ENCODE results near the gene MGME1.
A peak's percentile ranks its signal among the peaks of the same experiment; 100 is the strongest.

Gene MGME1, protein sequence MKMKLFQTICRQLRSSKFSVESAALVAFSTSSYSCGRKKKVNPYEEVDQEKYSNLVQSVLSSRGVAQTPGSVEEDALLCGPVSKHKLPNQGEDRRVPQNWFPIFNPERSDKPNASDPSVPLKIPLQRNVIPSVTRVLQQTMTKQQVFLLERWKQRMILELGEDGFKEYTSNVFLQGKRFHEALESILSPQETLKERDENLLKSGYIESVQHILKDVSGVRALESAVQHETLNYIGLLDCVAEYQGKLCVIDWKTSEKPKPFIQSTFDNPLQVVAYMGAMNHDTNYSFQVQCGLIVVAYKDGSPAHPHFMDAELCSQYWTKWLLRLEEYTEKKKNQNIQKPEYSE

DNA sequence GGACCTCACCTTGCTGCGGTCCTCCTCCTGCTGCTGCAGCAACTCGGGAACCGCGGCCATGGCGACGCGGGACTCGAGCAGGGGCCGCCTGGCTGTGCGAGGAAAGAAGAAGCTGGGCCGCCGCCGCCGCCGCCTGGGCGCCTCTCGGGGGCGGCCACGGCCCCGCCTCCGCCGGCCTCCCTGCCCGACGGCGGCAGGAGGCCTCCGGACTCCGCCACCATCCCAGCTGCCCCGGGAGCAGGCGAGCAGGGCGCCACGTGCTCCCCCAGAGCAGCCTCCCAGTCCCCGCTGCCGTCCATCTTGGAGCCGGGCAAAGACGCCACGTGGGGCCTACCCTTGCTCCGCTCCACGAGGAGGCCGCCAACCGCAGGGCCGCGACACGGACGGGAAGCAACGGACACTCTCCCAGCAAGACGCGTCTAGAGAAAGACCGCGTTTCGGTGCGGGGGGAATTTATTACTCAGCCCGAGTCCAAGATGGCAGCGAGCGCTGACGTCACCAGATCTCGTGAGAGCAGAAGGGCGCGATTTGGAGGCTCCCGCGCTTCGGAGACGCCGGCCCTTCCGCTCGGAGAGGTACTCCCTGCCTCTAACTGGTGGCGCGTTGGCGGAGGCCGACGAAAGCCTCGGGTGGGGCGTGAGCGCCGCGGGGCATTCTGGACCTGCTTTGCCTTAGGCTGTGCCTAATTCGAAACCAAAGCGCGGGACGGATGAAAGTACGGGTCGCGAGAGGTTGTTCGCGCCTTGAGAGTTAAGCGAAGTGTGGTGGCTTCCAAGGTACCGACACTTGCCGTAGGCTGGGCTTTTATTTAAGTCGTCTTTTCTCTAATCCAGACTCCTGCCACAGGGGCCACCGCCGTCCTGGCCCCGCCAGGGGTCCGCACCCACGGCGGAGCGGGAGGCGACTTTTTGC is at the start of gene MGME1, which contains the start of gene SNX5:
TSS of gene MGME1 (plus strand) at position 653 of the 912 bp plus-strand sequence. CDS start 842 bp downstream, outside the sequence.
TSS of gene SNX5 (minus strand) at position 429 of the 912 bp plus-strand sequence. CDS start at position 60, 369 bp downstream.
- Histone ChIP-seq H3K27me3 (ENCODE audit: control insufficient read depth, insufficient read depth, low read length) (no peaks in the 10 kb centered on the region), H3K27ac (ENCODE audit: low read depth, low read length) (peak within 1 kb of the TSS; percentile 100), H3K9me3 (ENCODE audit: control insufficient read depth, insufficient read depth, low read length) (no peaks in the 10 kb centered on the region), H3K9ac (ENCODE audit: low read depth, low read length) (peak within 1 kb of the TSS; percentile 99), H3K4me3 (ENCODE audit: low read depth, low read length) (peak within 1 kb of the TSS; percentile 79), H3K4me1 (ENCODE audit: control insufficient read depth, insufficient read depth, low read length) (peaks cover 48% of the 10 kb centered on the region), H3K36me3 (ENCODE audit: control insufficient read depth, insufficient read depth, low read length) (peaks cover 59% of the 10 kb centered on the region)

DNA sequence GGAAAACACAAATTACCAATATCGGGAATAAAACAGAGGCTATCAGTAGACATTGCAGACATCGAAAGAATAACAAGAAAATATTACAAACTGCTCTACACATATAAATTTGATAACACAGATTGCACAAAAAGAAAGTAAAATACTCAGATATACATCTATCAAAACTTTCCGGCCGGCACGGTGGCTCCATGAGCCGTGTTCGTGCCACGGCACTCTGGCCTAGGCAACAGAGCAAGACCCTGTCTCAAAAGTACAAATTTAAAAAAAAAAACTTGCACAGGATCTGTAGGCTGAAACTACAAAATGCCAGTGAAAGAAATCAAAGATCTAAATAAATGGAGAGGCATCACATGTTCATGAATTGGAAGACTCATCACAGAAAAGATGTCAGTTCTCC is 49.7 kb upstream of the MGME1 start:
- Histone ChIP-seq H3K4me1 (ENCODE audit: control insufficient read depth, insufficient read depth, low read length) (no peaks in the 10 kb centered on the region), H3K9ac (ENCODE audit: low read depth, low read length) (no peak overlapping the region), H3K36me3 (ENCODE audit: control insufficient read depth, insufficient read depth, low read length) (no peaks in the 10 kb centered on the region), H3K9me3 (ENCODE audit: control insufficient read depth, insufficient read depth, low read length) (no peaks in the 10 kb centered on the region), H3K27me3 (ENCODE audit: control insufficient read depth, insufficient read depth, low read length) (no peaks in the 10 kb centered on the region), H3K4me3 (ENCODE audit: low read depth, low read length) (no peak overlapping the region), H3K27ac (ENCODE audit: low read depth, low read length) (no peak overlapping the region)

DNA sequence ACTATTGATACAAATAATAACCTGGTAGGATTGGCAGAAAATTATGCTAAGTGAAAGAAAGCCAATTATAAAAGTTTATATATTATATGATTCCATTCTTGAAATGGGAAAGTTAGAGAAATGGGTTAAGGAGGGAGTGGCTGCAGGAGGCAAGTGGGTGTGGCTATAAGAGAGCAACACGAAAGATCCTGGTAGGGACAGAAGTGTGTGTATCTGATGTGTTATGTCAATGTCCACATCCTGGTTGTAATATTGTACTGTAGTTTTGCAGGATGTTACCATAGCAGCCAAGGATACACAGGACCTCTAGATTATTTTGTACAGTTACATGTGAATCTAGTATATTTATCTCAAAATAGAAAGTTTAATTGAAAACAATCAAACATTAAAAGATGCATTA is 47.0 kb upstream of the MGME1 start:
- Histone ChIP-seq H3K4me1 (ENCODE audit: control insufficient read depth, insufficient read depth, low read length) (no peaks in the 10 kb centered on the region), H3K36me3 (ENCODE audit: control insufficient read depth, insufficient read depth, low read length) (no peaks in the 10 kb centered on the region), H3K9me3 (ENCODE audit: control insufficient read depth, insufficient read depth, low read length) (no peaks in the 10 kb centered on the region), H3K9ac (ENCODE audit: low read depth, low read length) (no peak overlapping the region), H3K4me3 (ENCODE audit: low read depth, low read length) (no peak overlapping the region), H3K27me3 (ENCODE audit: control insufficient read depth, insufficient read depth, low read length) (no peaks in the 10 kb centered on the region), H3K27ac (ENCODE audit: low read depth, low read length) (no peak overlapping the region)

DNA sequence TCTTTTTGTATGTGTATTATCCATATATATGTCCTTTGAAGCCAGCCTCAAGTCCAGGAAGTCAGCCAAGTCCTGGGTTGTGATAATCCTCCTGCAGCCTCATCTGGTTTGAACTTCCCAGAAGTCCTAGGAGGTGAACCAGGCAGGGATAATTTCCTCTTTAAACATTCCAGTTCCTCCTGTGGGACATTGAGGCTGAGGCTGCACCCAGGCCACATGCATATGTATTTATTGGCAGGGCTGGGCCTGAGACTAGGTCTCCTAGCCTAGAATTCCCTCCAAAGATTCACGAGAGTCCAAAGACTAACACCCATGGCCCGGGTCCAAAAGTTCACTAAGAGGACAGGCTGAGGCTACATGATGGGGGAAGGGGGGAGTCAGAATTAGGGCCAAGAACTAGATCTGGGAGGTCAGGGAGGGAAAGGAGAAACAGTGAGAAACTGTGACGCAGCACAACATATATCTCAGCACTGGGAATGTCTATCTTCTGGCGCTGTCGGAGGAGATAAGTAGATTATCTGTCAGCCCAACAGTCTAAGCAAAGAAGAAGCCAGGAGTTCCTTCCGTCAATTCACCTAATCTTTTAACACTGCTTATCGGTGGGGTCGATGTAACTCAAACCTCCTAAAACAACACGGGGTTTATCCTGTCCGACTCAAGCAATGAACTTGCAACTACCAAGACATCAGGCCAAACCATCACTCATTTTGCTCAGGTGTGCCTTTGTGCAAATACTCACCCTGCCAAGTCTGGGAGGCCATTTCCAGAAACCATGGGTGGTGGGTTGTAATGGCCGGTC is 43.5 kb upstream of the MGME1 start:
- Histone ChIP-seq H3K4me1 (ENCODE audit: control insufficient read depth, insufficient read depth, low read length) (no peaks in the 10 kb centered on the region), H3K9ac (ENCODE audit: low read depth, low read length) (no peak overlapping the region), H3K4me3 (ENCODE audit: low read depth, low read length) (no peak overlapping the region), H3K27ac (ENCODE audit: low read depth, low read length) (peak overlapping the region; percentile 2), H3K27me3 (ENCODE audit: control insufficient read depth, insufficient read depth, low read length) (no peaks in the 10 kb centered on the region), H3K36me3 (ENCODE audit: control insufficient read depth, insufficient read depth, low read length) (no peaks in the 10 kb centered on the region), H3K9me3 (ENCODE audit: control insufficient read depth, insufficient read depth, low read length) (no peaks in the 10 kb centered on the region)

DNA sequence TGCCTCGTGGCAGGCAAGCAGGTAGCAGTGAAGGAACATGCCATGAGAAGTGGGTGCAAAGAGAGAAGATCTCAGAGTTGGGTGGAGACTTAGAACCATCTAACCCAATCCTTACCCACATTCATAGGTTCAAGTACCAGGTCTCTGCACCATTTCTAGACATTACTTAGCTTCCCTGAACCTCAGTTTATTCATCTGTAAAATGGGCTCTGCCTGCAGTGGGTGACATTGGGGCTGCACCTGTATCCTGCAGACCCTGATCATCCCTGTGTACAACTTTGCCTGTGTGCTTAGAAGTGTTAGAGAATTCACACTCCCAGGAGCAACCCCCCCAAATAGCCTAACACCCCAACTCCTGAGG is 42.9 kb upstream of the MGME1 start:
- H3K27me3 ChIP-seq (ENCODE audit: control insufficient read depth, insufficient read depth, low read length), result no peaks in the 10 kb centered on the region
- no peaks in the 10 kb centered on the region for H3K9me3 ChIP-seq (ENCODE audit: control insufficient read depth, insufficient read depth, low read length)
- H3K27ac ChIP-seq (ENCODE audit: low read depth, low read length), result no peak overlapping the region
- no peaks in the 10 kb centered on the region for H3K36me3 ChIP-seq (ENCODE audit: control insufficient read depth, insufficient read depth, low read length)
- H3K4me1 ChIP-seq (ENCODE audit: control insufficient read depth, insufficient read depth, low read length), result no peaks in the 10 kb centered on the region
- H3K9ac ChIP-seq (ENCODE audit: low read depth, low read length), result no peak overlapping the region
- no peak overlapping the region for H3K4me3 ChIP-seq (ENCODE audit: low read depth, low read length)

DNA sequence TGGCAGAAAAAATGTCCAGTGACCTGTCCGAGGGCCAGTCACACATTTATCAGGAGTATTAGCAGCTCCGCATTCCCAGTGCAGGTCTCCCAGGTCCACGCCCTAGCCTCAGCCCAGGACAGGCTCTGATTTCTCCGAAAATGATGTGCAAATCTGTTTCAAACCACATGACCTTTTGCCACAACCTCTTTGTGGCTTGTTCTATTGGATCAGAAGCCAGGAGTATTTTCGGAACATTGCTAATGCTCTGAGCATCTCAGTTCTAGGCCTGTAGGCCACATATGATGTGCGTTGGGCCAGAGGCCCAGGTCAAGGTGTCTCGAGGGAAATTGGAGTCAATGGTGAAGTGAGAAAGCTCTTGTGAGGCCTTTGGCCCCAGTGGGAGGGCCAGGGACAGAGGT is 40.6 kb upstream of the MGME1 start:
- Histone ChIP-seq H3K27ac (ENCODE audit: low read depth, low read length) (no peak overlapping the region), H3K4me1 (ENCODE audit: control insufficient read depth, insufficient read depth, low read length) (no peaks in the 10 kb centered on the region), H3K9ac (ENCODE audit: low read depth, low read length) (no peak overlapping the region), H3K27me3 (ENCODE audit: control insufficient read depth, insufficient read depth, low read length) (no peaks in the 10 kb centered on the region), H3K9me3 (ENCODE audit: control insufficient read depth, insufficient read depth, low read length) (no peaks in the 10 kb centered on the region; the same call in 1 of the 2 replicates), H3K36me3 (ENCODE audit: control insufficient read depth, insufficient read depth, low read length) (no peaks in the 10 kb centered on the region), H3K4me3 (ENCODE audit: low read depth, low read length) (no peak overlapping the region)

DNA sequence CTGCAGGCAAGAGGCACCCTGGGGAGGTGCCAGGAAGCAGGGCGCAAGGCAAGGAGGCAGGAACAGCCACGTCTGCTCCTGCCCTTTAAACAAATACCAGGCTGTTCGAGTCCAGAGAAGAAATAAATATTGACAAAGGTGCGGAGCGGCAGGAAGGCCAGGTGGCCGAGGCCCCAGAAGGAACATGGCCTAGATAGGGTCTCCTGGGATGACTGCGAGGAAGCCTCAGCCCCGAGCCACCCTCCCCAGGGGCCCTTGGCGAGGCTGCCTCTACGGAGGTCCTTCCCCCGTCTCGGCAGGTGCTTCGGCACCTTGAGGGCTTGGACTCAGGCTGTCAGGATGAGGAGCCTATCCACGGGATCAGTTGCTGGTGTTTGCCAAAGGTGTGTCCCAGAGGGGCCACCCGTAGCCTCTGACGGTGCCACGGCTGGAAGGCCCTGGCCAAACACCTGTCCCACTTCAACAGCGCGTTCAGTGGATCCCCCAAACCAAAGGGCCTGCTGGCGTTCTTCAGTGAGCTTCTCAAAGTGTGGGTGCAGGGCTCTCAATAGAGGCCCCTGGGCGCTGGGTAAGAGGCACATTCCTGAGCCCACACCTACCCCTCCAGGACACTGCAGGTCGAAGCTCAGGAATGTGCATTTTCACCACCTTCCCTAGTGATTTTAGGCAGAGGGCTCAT is 40.0 kb upstream of the MGME1 start:
- Histone ChIP-seq H3K36me3 (ENCODE audit: control insufficient read depth, insufficient read depth, low read length) (no peaks in the 10 kb centered on the region), H3K4me3 (ENCODE audit: low read depth, low read length) (no peak overlapping the region), H3K27me3 (ENCODE audit: control insufficient read depth, insufficient read depth, low read length) (no peaks in the 10 kb centered on the region), H3K9me3 (ENCODE audit: control insufficient read depth, insufficient read depth, low read length) (no peaks in the 10 kb centered on the region; the same call in 1 of the 2 replicates), H3K9ac (ENCODE audit: low read depth, low read length) (no peak overlapping the region), H3K4me1 (ENCODE audit: control insufficient read depth, insufficient read depth, low read length) (no peaks in the 10 kb centered on the region; the same call in 1 of the 2 replicates), H3K27ac (ENCODE audit: low read depth, low read length) (no peak overlapping the region)

DNA sequence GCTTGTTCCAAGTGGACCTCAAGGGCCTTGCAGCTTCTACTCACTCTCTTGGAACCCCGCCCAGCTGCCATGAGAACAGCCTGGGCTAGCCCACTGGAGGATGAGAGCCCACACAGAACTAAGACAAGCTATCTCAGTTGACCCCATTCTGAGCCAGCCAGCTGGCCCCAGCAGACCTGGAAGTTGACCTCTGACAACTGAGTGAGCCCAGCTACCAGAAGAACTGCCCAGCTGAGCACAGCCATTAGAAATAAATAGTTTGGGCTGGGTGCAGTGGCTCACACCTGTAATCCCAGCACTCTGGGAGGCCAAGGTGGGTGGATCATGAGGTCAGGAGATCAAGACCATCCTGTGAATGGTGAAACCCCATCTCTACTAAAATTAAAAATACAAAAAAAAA is 37.3 kb upstream of the MGME1 start:
- Histone ChIP-seq H3K9ac (ENCODE audit: low read depth, low read length) (no peak overlapping the region), H3K4me1 (ENCODE audit: control insufficient read depth, insufficient read depth, low read length) (peaks cover 12% of the 10 kb centered on the region), H3K27ac (ENCODE audit: low read depth, low read length) (no peak overlapping the region), H3K36me3 (ENCODE audit: control insufficient read depth, insufficient read depth, low read length) (no peaks in the 10 kb centered on the region), H3K4me3 (ENCODE audit: low read depth, low read length) (no peak overlapping the region), H3K27me3 (ENCODE audit: control insufficient read depth, insufficient read depth, low read length) (no peaks in the 10 kb centered on the region), H3K9me3 (ENCODE audit: control insufficient read depth, insufficient read depth, low read length) (no peaks in the 10 kb centered on the region; the same call in 1 of the 2 replicates)

DNA sequence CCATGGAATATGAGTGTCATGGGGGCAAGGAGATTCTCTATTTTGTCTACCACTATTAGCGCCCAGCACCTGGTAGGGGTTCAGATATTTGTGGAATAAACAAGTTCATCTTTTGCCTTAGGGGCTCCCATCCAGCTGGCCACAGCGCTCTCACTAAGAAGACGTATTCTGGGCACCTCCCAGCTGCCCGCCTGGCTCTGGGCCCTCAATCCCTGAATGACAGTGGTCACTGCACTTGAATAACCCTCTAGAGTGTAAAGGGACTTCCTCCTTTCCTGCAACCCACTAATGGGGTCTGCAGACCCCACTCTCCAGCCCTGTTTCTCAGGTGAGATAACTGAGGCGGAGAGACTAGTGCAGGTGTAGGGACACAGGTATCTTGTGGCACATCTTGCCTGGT is 36.4 kb upstream of the MGME1 start:
- no peaks in the 10 kb centered on the region for H3K27me3 ChIP-seq (ENCODE audit: control insufficient read depth, insufficient read depth, low read length)
- H3K4me3 ChIP-seq (ENCODE audit: low read depth, low read length), result no peak overlapping the region
- no peaks in the 10 kb centered on the region; the same call in 1 of the 2 replicates for H3K9me3 ChIP-seq (ENCODE audit: control insufficient read depth, insufficient read depth, low read length)
- H3K27ac ChIP-seq (ENCODE audit: low read depth, low read length), result no peak overlapping the region
- H3K36me3 ChIP-seq (ENCODE audit: control insufficient read depth, insufficient read depth, low read length), result no peaks in the 10 kb centered on the region
- H3K4me1 ChIP-seq (ENCODE audit: control insufficient read depth, insufficient read depth, low read length), result peaks cover 20% of the 10 kb centered on the region
- H3K9ac ChIP-seq (ENCODE audit: low read depth, low read length), result no peak overlapping the region

DNA sequence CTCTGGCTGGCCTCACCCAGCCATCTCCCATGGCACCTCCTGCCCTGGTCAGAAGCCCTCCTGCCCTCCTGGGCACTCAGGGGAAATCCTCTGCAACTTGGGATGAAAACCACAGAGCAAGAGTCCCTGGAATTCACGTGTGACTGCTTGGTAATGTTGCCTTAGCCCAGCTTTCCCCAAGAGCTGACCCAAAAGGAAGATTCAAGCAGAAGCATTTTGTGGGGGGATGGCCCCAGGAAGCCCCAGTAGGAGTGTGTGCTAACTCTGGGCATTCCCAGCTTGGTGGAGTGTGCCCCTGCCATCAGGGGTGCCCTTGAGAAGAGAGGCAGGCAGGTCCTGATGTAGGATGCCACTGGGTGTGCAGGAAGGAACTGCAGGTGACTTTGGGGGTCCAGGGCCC is 35.7 kb upstream of the MGME1 start:
- Histone ChIP-seq H3K27me3 (ENCODE audit: control insufficient read depth, insufficient read depth, low read length) (no peaks in the 10 kb centered on the region), H3K4me3 (ENCODE audit: low read depth, low read length) (no peak overlapping the region), H3K27ac (ENCODE audit: low read depth, low read length) (no peak overlapping the region), H3K36me3 (ENCODE audit: control insufficient read depth, insufficient read depth, low read length) (no peaks in the 10 kb centered on the region), H3K4me1 (ENCODE audit: control insufficient read depth, insufficient read depth, low read length) (peaks cover 22% of the 10 kb centered on the region), H3K9me3 (ENCODE audit: control insufficient read depth, insufficient read depth, low read length) (no peaks in the 10 kb centered on the region; the same call in 1 of the 2 replicates), H3K9ac (ENCODE audit: low read depth, low read length) (no peak overlapping the region)
